ENCODE data around the gene VAMP1.
A peak's percentile ranks its signal among the peaks of the same experiment; 100 is the strongest.
"Not testable (repeated sequence)": the region's sequence is repeated elsewhere in the genome, so short reads cannot be mapped to it uniquely, and the experiment has no call there.

Gene VAMP1

DNA sequence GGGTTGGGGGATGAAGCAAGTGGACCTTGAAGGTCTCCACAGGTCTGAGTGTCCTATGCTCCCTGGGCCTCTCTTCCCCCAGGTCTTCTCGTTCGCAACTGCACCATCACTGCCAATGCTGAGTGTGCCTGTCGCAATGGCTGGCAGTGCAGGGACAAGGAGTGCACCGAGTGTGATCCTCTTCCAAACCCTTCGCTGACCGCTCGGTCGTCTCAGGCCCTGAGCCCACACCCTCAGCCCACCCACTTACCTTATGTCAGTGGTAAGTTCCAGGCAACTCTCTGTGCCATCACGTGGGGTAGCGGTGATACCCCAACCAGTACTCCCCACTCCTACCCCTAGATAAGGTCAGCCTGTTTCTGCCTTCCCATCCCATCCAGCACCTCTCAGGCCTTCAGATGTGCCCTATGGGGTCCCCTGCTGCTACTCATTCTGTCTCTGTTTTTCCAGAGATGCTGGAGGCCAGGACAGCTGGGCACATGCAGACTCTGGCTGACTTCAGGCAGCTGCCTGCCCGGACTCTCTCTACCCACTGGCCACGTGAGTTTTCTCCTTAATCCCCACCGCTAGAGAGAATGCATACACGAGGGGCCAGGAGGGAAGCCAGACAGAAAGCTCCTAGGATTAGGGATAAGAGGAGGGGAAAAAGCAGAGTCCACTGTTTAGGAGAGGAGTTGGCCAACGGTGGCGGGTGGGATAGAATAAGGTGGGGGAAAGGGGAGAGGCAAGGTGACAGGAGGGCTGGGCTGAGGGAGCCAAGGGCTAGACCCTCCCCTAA, 20.2 kb downstream of the VAMP1 start:
- no peak for DNase-seq

- DNase-seq = no peak
Observed at GRCh38 chr12:6444704-6445688, 25.5 kb downstream of the VAMP1 start, which contains the start of gene CD27. TSS of gene CD27 (plus strand) at chr12:6444955. CDS start at chr12:6445096, 141 bp downstream.

DNA sequence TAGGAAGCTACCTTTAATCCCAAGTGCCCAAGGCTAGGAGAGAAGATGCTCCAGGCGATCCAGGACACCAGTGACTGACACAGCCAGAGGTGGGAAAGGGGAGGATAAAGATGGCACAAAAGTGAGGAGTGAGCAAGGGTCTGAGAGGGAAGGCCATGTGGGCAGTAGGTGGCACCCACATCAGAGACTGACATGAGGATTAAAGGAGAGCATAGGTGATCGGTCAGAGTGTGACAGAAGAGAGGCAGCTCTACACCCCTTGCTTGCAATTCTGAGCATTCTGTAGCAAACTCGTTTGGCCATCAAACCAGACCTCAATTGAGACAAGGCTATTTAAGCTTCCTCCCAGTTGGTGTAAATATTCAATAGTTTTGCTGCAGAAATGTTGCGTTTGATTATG, 26.4 kb downstream of the VAMP1 start:
- DNase-seq = no peak

- DNase-seq = no peak
Observed at GRCh38 chr12:6443361-6443983, 27.0 kb downstream of the VAMP1 start.

- no peak for DNase-seq
Observed at GRCh38 chr12:6442836-6443235, 27.6 kb downstream of the VAMP1 start.

DNA sequence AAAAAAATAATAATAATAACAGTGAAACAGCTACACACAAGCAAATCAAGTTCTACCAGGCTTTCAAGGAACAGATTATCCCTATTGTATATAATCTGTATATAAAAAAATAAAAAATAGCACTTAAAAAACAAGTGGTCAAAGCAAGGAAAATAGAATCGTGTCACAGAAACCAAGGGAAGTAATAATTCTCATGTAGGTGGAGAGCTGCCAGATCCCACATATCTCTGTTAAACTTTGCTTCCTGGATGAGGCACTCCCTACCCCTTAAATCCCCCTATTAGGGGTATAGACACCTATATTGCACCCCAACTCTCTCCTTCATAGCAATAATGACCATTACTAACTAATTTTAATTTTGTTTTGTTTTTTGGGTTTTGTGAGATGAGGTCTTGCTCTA, 30.1 kb downstream of the VAMP1 start:
- DNase-seq = no peak

GRCh38 chr12:6438345-6438744, 32.1 kb downstream of the VAMP1 start:
- no peak for DNase-seq

DNA sequence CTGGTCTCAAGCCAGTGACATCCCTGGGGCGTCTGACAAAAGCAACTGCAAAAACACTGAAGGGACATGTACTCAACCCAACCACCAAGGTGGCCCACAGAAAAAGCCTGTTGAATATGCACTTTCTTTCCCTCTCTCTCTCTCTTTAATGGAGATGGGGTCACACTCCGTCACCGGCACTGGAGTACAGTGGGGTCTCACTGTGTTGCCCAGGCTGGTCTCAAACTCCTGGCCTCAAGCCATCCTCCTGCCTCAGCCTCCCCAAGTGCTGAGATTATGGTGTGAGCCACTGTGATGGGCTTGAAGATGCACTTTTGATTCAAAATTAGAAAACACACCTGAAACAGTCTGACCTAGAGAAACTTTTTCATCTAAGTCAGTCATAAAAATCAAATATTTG, 32.9 kb downstream of the VAMP1 start:
- DNase-seq = no peak

DNA sequence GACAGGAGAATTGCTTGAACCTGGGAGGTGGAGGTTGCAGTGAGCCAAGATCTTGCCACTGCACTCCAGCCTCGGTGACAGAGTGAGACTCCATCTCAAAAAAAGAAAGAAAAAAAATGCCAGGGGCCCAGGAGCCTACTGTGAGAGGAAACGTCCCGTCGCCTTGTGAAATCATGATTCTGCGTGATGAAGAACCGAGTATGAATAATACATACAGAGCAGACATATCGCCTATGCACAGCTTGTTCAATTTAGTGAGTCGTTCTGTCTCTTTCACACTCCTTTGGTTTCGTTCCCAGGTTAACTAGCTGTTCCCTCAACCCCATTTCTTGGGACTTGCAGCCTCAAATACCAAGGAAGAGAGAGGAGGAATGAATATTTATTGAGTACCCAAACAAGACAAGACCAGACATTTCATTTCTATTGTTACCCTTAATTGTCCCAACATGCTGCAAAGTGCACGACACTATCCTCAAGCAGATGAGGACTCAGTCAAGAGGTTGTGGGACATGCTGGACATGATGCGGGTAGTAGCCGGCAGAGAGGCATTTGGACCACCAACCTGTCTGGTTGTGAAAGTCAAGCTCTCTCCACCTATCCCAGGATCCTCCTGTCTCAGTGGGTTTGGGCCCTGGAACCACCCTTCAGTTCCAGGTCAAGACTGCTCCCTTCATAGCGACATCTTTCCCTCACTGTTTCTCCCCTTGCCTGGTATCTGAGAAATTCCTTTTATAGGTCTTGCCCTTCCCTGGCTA, 34.3 kb downstream of the VAMP1 start:
- no peak for DNase-seq

DNA sequence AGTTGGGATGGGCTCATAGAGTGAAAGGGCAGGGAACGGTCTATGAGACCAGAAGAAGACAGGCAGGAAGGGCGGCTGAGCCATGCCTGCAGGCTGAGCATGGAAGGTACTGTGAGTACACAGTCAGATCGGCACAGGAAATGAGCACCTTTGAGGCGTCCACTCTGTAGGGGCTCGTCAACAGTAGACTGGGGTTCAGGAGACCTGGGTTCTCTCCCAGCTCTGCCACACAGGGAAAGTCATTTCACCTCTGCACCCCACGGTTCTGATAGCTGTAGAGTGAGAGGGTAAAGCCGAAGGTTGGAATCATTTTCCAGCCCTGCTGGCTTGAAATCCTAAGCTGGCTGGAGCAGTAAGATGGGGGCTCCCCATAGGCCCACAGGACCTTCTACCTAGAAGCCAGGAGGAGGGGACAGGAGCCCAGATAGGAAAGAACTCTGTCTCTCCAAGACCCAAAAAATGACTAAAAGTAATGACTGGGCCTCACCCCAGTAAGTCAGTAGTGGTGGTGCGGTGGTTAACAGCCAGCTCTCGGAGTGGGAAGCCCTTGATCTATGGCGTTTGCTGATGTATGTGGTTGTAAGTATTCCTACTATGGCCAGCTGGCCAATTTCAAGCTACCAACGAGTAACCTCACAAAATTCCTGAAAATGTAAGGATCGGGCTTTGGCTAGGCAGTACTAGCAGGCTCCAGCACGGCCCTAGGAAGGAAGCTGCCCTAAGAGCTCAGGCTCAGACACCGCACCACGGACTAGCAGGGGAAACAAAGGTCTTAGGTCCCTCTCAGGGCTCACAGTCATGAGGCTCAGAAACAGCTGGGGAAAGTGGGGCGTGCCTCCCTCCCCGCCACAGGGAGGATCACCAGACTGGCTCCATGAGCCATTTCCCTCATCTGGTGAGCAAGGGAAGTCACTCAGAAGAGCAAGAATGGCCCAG, 36.0 kb downstream of the VAMP1 start:
- DNase-seq = no peak

- DNase-seq = no peak
Observed at GRCh38 chr12:6432991-6433390, 37.5 kb downstream of the VAMP1 start.

GRCh38 chr12:6430124-6430989, 40.1 kb downstream of the VAMP1 start:
- DNase-seq = peak; percentile 99

- DNase-seq = no peak
Observed at GRCh38 chr12:6428326-6428725, 42.2 kb downstream of the VAMP1 start.

GRCh38 chr12:6427796-6428195, 42.7 kb downstream of the VAMP1 start:
- not testable (repeated sequence) for DNase-seq

DNA sequence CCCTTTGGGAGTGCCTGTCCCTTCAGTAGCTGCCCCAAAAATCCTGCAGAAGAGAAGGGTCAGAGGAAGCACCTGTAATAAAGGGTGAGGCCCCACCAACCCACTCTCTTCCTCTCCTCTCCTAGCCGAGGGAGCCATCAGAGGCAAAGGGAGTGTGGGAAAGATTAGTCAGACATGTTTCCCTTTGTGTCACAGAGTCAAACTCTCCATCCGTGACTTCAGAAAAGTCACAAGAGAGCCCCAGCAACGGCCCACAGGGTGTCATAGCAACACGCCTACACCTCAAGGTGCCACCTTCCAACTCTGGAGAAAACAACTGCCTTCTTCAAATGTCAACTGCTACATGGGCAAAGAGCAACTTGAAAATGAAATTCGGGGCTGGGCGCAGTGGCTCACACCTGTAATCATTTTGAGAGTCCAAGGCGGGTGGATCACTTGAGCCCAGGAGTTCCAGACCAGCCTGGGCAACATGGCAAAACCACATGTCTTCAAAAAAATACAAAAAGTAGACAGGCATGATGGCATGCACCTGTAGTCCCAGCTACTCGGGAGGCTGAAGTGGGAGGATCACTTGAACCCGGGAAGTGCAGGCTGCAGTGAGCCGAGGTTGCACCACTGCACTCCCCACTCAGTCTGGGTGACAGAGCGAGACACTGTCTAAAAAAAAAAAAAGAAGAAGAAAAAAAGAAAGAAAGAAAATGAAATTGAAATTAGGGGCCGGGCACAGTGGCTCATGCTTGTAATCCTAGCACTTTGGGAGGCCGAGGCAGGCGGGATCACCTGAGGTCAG, 43.4 kb downstream of the VAMP1 start:
- no peak for DNase-seq

GRCh38 chr12:6425590-6426531, 44.6 kb downstream of the VAMP1 start:
- no peak for DNase-seq

DNA sequence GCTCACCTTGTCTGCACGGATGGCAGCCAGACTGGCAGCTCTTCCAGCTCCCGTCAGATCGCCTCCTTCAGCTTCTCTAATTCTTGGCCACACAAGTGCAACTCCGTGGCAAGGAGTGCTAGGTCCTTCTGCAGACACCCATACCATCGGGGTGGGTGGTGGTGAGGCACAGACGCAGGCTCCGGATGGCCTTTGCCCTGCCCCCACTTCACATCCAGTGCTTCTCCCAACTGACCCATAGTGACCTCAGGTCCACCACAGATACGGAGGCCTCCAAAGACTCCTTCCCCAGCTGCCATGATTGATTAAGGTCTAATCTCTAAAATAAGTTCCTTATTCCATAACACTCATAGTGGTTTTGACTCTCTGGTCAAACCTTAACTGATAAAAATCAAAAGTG, 45.6 kb downstream of the VAMP1 start:
- DNase-seq = peak; percentile 38

DNA sequence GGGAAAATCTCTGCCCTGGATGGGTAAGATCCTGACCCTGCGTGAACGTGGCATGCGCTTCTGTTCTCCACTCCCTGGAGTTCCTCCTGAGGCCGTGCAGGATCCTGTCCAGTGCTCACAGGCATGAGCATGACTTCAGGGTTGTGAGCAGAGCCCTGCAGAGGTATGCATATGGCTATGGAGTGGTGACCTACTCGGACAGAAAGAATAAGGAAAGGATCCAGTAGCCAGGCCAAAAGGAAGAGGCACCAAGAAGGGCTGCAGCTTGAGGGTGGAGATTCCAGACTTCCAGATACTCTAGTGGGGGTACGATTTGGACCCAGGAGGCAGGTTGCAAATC, 46.5 kb downstream of the VAMP1 start:
- no peak for DNase-seq
